Left cardiac atrium (tissue), 4 donors: ENCODE data around the gene CTNNAL1. TPM values are rescaled to one million over a fixed set of nuclear protein-coding genes. Genes with fewer than 3 reads are reported as not detected.
"Not testable (repeated sequence)": the region's sequence is repeated elsewhere in the genome, so short reads cannot be mapped to it uniquely, and the experiment has no call there.

Source experiments
- ATAC-seq, 2 donors: fragments of 200-7000 bp; cut with Tn5 transposase; one replicate each; pipeline ENCODE4 v1.9.1; 2020; ENCODE audit warnings: mild to moderate bottlenecking in 2 of 2, moderate library complexity in 2 of 2
- DNase-seq: peaks from one replicate; pipeline ENCODE4 v3.0.0-alpha.2; 2020
- intact Hi-C, 2 donors: fragments of 100-400 bp; cut with DNase I; formaldehyde crosslinking; loops; one replicate each; pipeline versions ENCODE4 v1.14.1 to v1.15.1; 2022 to 2023
- total RNA-seq, 2 donors: library from RNA; stranded (reverse); fragmentation: NEBNext Ultra II Directional; extraction: Animal tissue kit (Norgen Biotek cat#: 25700); gene quantifications; one replicate each; pipeline ENCODE4 v1.2.1, GENCODE V29; 2021
- donor health status: DM: no; HTN: yes; CAD: no.
- donor health status: DM: no; HTN: yes; CAD: no; lungs with severe emphysema.
- donor health status: DM: yes; HTN: yes; CAD: no.
- donor health status: Dilated cardiomyopathy.

Gene CTNNAL1
- total RNA-seq, 2 donors from 2014 or later, result 87.0 to 91.2 TPM

GRCh38 chr9:108953983-108954574 lies 59.2 kb downstream of the CTNNAL1 start:
- peak; percentile 38 to 44 for ATAC-seq
- intact Hi-C loops, result no loop called here
- no peak for DNase-seq

- intact Hi-C loops, result no loop called here
- no peak for ATAC-seq
- no peak for DNase-seq
Observed at GRCh38 chr9:108951578-108951977, 61.7 kb downstream of the CTNNAL1 start.

- intact Hi-C loops, result no loop called here
- no peak for ATAC-seq
- DNase-seq, result no peak
Observed at GRCh38 chr9:108950168-108950567, 63.1 kb downstream of the CTNNAL1 start.

- ATAC-seq, result no peak
- DNase-seq, result no peak
- intact Hi-C loops, result no loop called here
Observed at GRCh38 chr9:108939975-108940374, 73.3 kb downstream of the CTNNAL1 start.

- no peak for ATAC-seq
Observed at GRCh38 chr9:108937561-108938305, 75.6 kb downstream of the CTNNAL1 start.

GRCh38 chr9:108934323-108934893 lies 78.9 kb downstream of the CTNNAL1 start, which contains the start of gene ABITRAM:
ABITRAM (plus strand) TSS chr9:108934400; CDS start chr9:108934487, 87 bp downstream.
- DNase-seq (peak; percentile 83), ATAC-seq (peak; percentile 94 to 95)
- intact Hi-C loops, result no loop called here

More at GRCh38 chr9:108937561-108938305, 75.6 kb downstream of the CTNNAL1 start:
- intact Hi-C loops, result no loop called here
- DNase-seq, result no peak

GRCh38 chr9:108933718-108934322 lies 79.5 kb downstream of the CTNNAL1 start, which contains the start of gene ELP1:
ELP1 (minus strand) TSS chr9:108934124; CDS start chr9:108931146, 2,978 bp downstream.
- ATAC-seq, result peak; percentile 95 to 96
- intact Hi-C loops, result no loop called here
- peak; percentile 94 for DNase-seq

- ATAC-seq (peak; percentile 11 to 14), DNase-seq (no peak)
- intact Hi-C loops, result no loop called here
Observed at GRCh38 chr9:108933231-108933717, 80.0 kb downstream of the CTNNAL1 start.

- ATAC-seq (no peak), DNase-seq (no peak)
- intact Hi-C loops, result no loop called here
Observed at GRCh38 chr9:108928386-108928785, 84.9 kb downstream of the CTNNAL1 start.

- ATAC-seq, result no peak
- no peak for DNase-seq
- intact Hi-C loops, result no loop called here
Observed at GRCh38 chr9:108924466-108924865, 88.8 kb downstream of the CTNNAL1 start.

- intact Hi-C loops, result no loop called here
- ATAC-seq (no peak), DNase-seq (no peak)
Observed at GRCh38 chr9:108921200-108921599, 92.1 kb downstream of the CTNNAL1 start.

- ATAC-seq, DNase-seq, intact Hi-C loops: not testable (repeated sequence)
Observed at GRCh38 chr9:108920401-108920800, 92.9 kb downstream of the CTNNAL1 start.

GRCh38 chr9:108919517-108919916 lies 93.8 kb downstream of the CTNNAL1 start:
- ATAC-seq (no peak), DNase-seq (no peak)
- intact Hi-C loops, result no loop called here

- intact Hi-C loops, result no loop called here
- no peak for ATAC-seq
Observed at GRCh38 chr9:108913391-108913790, 99.9 kb downstream of the CTNNAL1 start.

GRCh38 chr9:108911820-108912219 lies 101.5 kb downstream of the CTNNAL1 start:
- intact Hi-C loops, result no loop called here
- no peak for DNase-seq
- no peak for ATAC-seq

More at GRCh38 chr9:108913391-108913790, 99.9 kb downstream of the CTNNAL1 start:
- no peak for DNase-seq

GRCh38 chr9:108910914-108911313 lies 102.4 kb downstream of the CTNNAL1 start:
- intact Hi-C loops, result no loop called here
- ATAC-seq (no peak), DNase-seq (no peak)

GRCh38 chr9:108910402-108910801 lies 102.9 kb downstream of the CTNNAL1 start:
- ATAC-seq, result no peak
- intact Hi-C loops, result no loop called here
- DNase-seq, result no peak

- DNase-seq (no peak), ATAC-seq (no peak)
- intact Hi-C loops, result no loop called here
Observed at GRCh38 chr9:108905494-108905893, 107.8 kb downstream of the CTNNAL1 start.

GRCh38 chr9:108904161-108904560 lies 109.1 kb downstream of the CTNNAL1 start:
- DNase-seq (no peak), ATAC-seq (no peak)
- intact Hi-C loops, result no loop called here
